HepG2 (cell line): ENCODE measurements around the gene MISP3. TPM values are rescaled to one million over a fixed set of nuclear protein-coding genes. Genes with fewer than 3 reads are reported as not detected.
A peak's percentile ranks its signal among the peaks of the same experiment; 100 is the strongest.

ENCODE experiments used
- ATAC-seq: fragments of 200-7000 bp; cut with Tn5 transposase; 3 replicates; pipeline ENCODE4 v1.9.1; 2020; ENCODE audit warnings: mild to moderate bottlenecking, moderate library complexity
- BruUV-seq: library from RNA; stranded (reverse); fragments of 400-500 nt; replicated peaks from 2 replicates; lab custom pipeline; 2021; lab: Mats Ljungman, UMichigan
- CTCF ChIA-PET: fragments of 300-600 bp; formaldehyde crosslinking; extraction: SDS; loops from one replicate; lab custom pipeline; 2021; ENCODE audit warnings: low total read pairs, inconsistent platforms, low intra/inter-chr PET ratio; lab: Yijun Ruan, JAX
- POLR2A ChIA-PET: fragments of 350-600 bp; sonication (Branson Sonifier 250); formaldehyde crosslinking; loops from one replicate; lab custom pipeline; 2020; ENCODE audit warnings: antibody characterized with exemption, inconsistent platforms; lab: Yijun Ruan, JAX
- DNase-seq: peaks from one replicate; pipeline ENCODE4 v3.0.0-alpha.2; 2015; ENCODE audit warnings: low spot score
- FAIRE-seq: peaks from 3 replicates; lab custom pipeline; 2011; peaks lifted over from hg19 to GRCh38; lab: Jason Lieb, UNC
- H2AFZ ChIP-seq: one replicate; pipeline ENCODE4 v1.6.1; 2011; ENCODE audit warnings: low read length, inconsistent platforms
- H3K27ac ChIP-seq: fragments of 300-600 bp; 3 replicates; pipeline ENCODE4 v1.8.0; 2011; ENCODE audit warnings: mixed run types, mild to moderate bottlenecking, mixed read lengths, low read length, inconsistent platforms; ENCODE audit not compliant: insufficient read depth; ENCODE audit errors: extremely low read length
- H3K27me3 ChIP-seq, 2 experiments: fragments of 200-600 bp in 1 of 2; 2 replicates in 1 of 2; 3 replicates in 1 of 2; pipeline versions ENCODE4 v1.6.0 to v1.8.0; 2011; ENCODE audit warnings: low read length in 2 of 2, mild to moderate bottlenecking in 2 of 2, moderate library complexity in 2 of 2, inconsistent platforms in 1 of 2; ENCODE audit not compliant: insufficient read depth in 2 of 2, control insufficient read depth in 1 of 2
- H3K36me3 ChIP-seq, 2 experiments: fragments of 200-600 bp in 1 of 2; replicated peaks in 1 of 2; 2 replicates in 1 of 2; 3 replicates in 1 of 2; pipeline versions ENCODE4 v1.5.1 to v1.8.0; 2011; ENCODE audit warnings: low read length in 2 of 2, inconsistent platforms in 1 of 2; ENCODE audit not compliant: insufficient read depth in 2 of 2, control insufficient read depth in 1 of 2
- H3K4me1 ChIP-seq: 2 replicates; pipeline ENCODE4 v1.5.1; 2012; ENCODE audit warnings: low read length, inconsistent platforms; ENCODE audit not compliant: insufficient read depth
- H3K4me2 ChIP-seq: 2 replicates; pipeline ENCODE4 v1.6.0; 2011; ENCODE audit warnings: low read depth, low read length, inconsistent platforms
- H3K4me3 ChIP-seq, 3 experiments: fragments of 200-600 bp in 1 of 3; sonication (generic), shearing (Covaris generic) in 1 of 3; replicated peaks in 1 of 3; 2 replicates each; pipeline ENCODE4 v1.5.1; 2011 to 2016; ENCODE audit warnings: low read length in 3 of 3, inconsistent platforms in 2 of 3, low read depth in 2 of 3, mild to moderate bottlenecking in 2 of 3, control low read depth in 1 of 3, mixed read lengths in 1 of 3; ENCODE audit not compliant: insufficient read depth in 1 of 3
- H3K79me2 ChIP-seq: one replicate; pipeline ENCODE4 v1.6.1; 2011; ENCODE audit warnings: low read length, inconsistent platforms; ENCODE audit not compliant: insufficient read depth
- H3K9ac ChIP-seq: 2 replicates; pipeline ENCODE4 v1.6.0; 2011; ENCODE audit warnings: mild to moderate bottlenecking, low read depth, low read length, inconsistent platforms; ENCODE audit not compliant: insufficient read depth
- H3K9me3 ChIP-seq: 2 replicates; pipeline ENCODE4 v1.5.1; 2012; ENCODE audit warnings: mild to moderate bottlenecking, low read length
- H4K20me1 ChIP-seq: 2 replicates; pipeline ENCODE4 v1.6.0; 2011; ENCODE audit warnings: inconsistent platforms, mild to moderate bottlenecking, low read length, moderate library complexity; ENCODE audit not compliant: insufficient read depth
- ARHGAP35 ChIP-seq: sonication (generic); formaldehyde crosslinking; IDR thresholded peaks from 2 replicates; pipeline ENCODE4 v1.9.0; 2022; ENCODE audit warnings: mild to moderate bottlenecking, inconsistent platforms, moderate library complexity, missing genetic modification reagents, borderline replicate concordance
- BATF2 ChIP-seq: sonication (generic); formaldehyde crosslinking; IDR thresholded peaks from 2 replicates; pipeline ENCODE4 v1.8.0; 2022; ENCODE audit warnings: mild to moderate bottlenecking, missing genetic modification reagents, moderate library complexity
- GABPB1 ChIP-seq: IDR thresholded peaks from 2 replicates; pipeline ENCODE4 v1.6.1; 2016; ENCODE audit warnings: mild to moderate bottlenecking, missing genetic modification reagents, moderate library complexity, missing compliant biosample characterization
- MATR3 ChIP-seq: sonication (generic); formaldehyde crosslinking; IDR thresholded peaks from 2 replicates; pipeline ENCODE4 v1.4.0; 2020; ENCODE audit warnings: missing genetic modification reagents
- MYC ChIP-seq: sonication (generic); formaldehyde crosslinking; IDR thresholded peaks from 2 replicates; pipeline ENCODE4 v1.9.0; 2021; ENCODE audit warnings: missing genetic modification reagents, borderline replicate concordance
- MYPOP ChIP-seq: sonication (generic); formaldehyde crosslinking; IDR thresholded peaks from 2 replicates; pipeline ENCODE4 v1.8.1; 2023; ENCODE audit warnings: mild to moderate bottlenecking, moderate library complexity, missing genetic modification reagents
- PATZ1 ChIP-seq: sonication (generic); formaldehyde crosslinking; IDR thresholded peaks from 2 replicates; pipeline ENCODE4 v1.4.0; 2020; ENCODE audit warnings: missing genetic modification reagents
- RBM39 ChIP-seq: fragments of 200-400 bp; formaldehyde crosslinking; IDR thresholded peaks from one replicate; pipeline ENCODE4 v1.6.1; 2018; ENCODE audit warnings: antibody characterized with exemption, mild to moderate bottlenecking, low read depth, low read length; ENCODE audit not compliant: poor library complexity, severe bottlenecking
- RXRA ChIP-seq: sonication (generic); formaldehyde crosslinking; IDR thresholded peaks from 2 replicates; pipeline ENCODE4 v1.5.1; 2020; ENCODE audit warnings: missing genetic modification reagents
- TFDP1 ChIP-seq: IDR thresholded peaks from 2 replicates; pipeline ENCODE4 v1.6.1; 2016; ENCODE audit warnings: missing compliant biosample characterization, missing genetic modification reagents, borderline replicate concordance
- ZNF792 ChIP-seq: IDR thresholded peaks from 2 replicates; pipeline ENCODE4 v1.6.1; 2016
- WGBS: methylation state at CpG from one replicate; pipeline ENCODE4 v1.1.6; 2017; ENCODE audit warnings: low lambda C conversion rate; 5-methylcytosine and 5-hydroxymethylcytosine counted together
- in situ Hi-C: cut with HindIII; loops from 2 replicates; pipeline ENCODE4 v1.10.0; 2017; ENCODE audit warnings: low pct_unique_long_range_greater_than_20kb; ENCODE audit not compliant: extremely low pct_ligation_motif_present
- intact Hi-C: fragments of 100-400 bp; cut with micrococcal nuclease; formaldehyde crosslinking; loops from one replicate; pipeline ENCODE4 v1.10.0; 2022; ENCODE audit not compliant: unreplicated experiment
- polyA plus RNA-seq, 8 experiments: library from polyadenylated mRNA; depleted of rRNA in 3 of 8; stranded (reverse) in 7 of 8; unstranded in 1 of 8; fragments of >200 nt; fragmentation: Illumina TruSeq in 4 of 8; extraction: Trizol in 4 of 8; gene quantifications; 2 replicates each; pipeline versions ENCODE4 v1.2.1 to v1.2.3, GENCODE V29; 2011 to 2016; ENCODE audit warnings: low read depth in 4 of 8, missing spikeins in 1 of 8, mixed read lengths in 1 of 8; ENCODE audit not compliant: insufficient read depth in 1 of 8
- total RNA-seq, 5 experiments: library from RNA; depleted of rRNA; stranded (reverse); fragments of >200 nt; fragmentation: Illumina TruSeq; extraction: Trizol; gene quantifications; 2 replicates each; pipeline ENCODE4 v1.2.3, GENCODE V29; 2016; ENCODE audit warnings: low read depth in 1 of 5

MISP3 gene
- total and polyA plus RNA-seq, 2 of the 13 experiments (the other 11 are each of a cell fraction or from before 2014, with no cell fraction given), result 2.5 to 5.4 TPM

GRCh38 chr19:14082675-14082960 lies 10.0 kb downstream of the MISP3 start:
- no TSS peak for BruUV-seq
- H3K27me3 ChIP-seq, result no peaks in the 10 kb centered on the region; a peak in 1 of 5 replicates
- H3K4me2 ChIP-seq, result peak overlapping the region; percentile 95
- intact Hi-C loops, result loop anchor here (5.0 kb wide), 1 partner anchor 35 kb away; the partner anchor contains the start of gene PRKACA
- H3K4me3 ChIP-seq, result peak overlapping the region in 2 of 3 experiments; percentile 87 to 95; a peak in 4 of 6 replicates
- H4K20me1 ChIP-seq, result no peaks in the 10 kb centered on the region
- in situ Hi-C loops, result no loop called here
- no peak for ATAC-seq
- H3K79me2 ChIP-seq, result peaks cover 5% of the 10 kb centered on the region
- H3K9me3 ChIP-seq, result no peaks in the 10 kb centered on the region
- CTCF ChIA-PET, result no interaction called here
- no peak for DNase-seq
- no peak overlapping the region for H3K27ac ChIP-seq
- no peak for FAIRE-seq
- peak overlapping the region; percentile 92; the same call in 1 of the 2 replicates for H3K9ac ChIP-seq
- 0 out of 5 replicates have a peak, but pooled peaks cover 0 to 3% of the 10 kb centered on the region in 2 experiments for H3K36me3 ChIP-seq
- POLR2A ChIA-PET, result interaction anchor here (1.6 to 3.4 kb wide), 2 partner anchors 35 to 54 kb away, joined by 8 to 9 read pairs; partner anchors contain the start of genes ASF1B and PRKACA
- TF ChIP-seq ZNF792 (CRISPR knock-in tag), result no peak
- no peak for TF ChIP-seq BATF2
- no peak for TF ChIP-seq TFDP1 (CRISPR knock-in tag)
- TF ChIP-seq, all 625 proteins: peak for 0
- H3K4me1 ChIP-seq, result peaks cover 44% of the 10 kb centered on the region
- 0% methylated on average over 1 of the region's 1 CpG for WGBS
- no peak overlapping the region for H2AFZ ChIP-seq

GRCh38 chr19:14085309-14085995 lies 12.9 kb downstream of the MISP3 start, which contains the start of gene C19orf67:
Gene C19orf67 (minus strand): TSS chr19:14085783. CDS start chr19:14085627, 156 bp downstream.
- peak within 1 kb of the TSS; percentile 52 to 64 (median 54); a peak in 5 of 6 replicates for H3K4me3 ChIP-seq
- H3K4me1 ChIP-seq, result peaks cover 53% of the 10 kb centered on the region
- H4K20me1 ChIP-seq, result no peaks in the 10 kb centered on the region
- peak within 1 kb of the TSS; percentile 65 for H3K4me2 ChIP-seq
- no TSS peak for BruUV-seq
- peak within 1 kb of the TSS; percentile 53 for H3K27ac ChIP-seq
- peak within 1 kb of the TSS; percentile 22; the same call in 1 of the 2 replicates for H3K9ac ChIP-seq
- POLR2A ChIA-PET, result interaction anchor here (1.0 kb wide), 1 partner anchor 51 kb away, joined by 3 read pairs; the partner anchor contains the start of gene ASF1B
- intact Hi-C loops (no loop called here), in situ Hi-C loops (no loop called here)
- H3K79me2 ChIP-seq, result peaks cover 6% of the 10 kb centered on the region
- CTCF ChIA-PET, result no interaction called here
- H2AFZ ChIP-seq, result no peak within 1 kb of the TSS
- 63% methylated on average over 39 of the region's 54 CpGs for WGBS
- ATAC-seq, result peak; percentile 18
- H3K27me3 ChIP-seq, result no peaks in the 10 kb centered on the region; a peak in 1 of 5 replicates
- FAIRE-seq, result no peak
- H3K9me3 ChIP-seq, result no peaks in the 10 kb centered on the region
- DNase-seq, result no peak
- H3K36me3 ChIP-seq, result peaks cover 4 to 8% of the 10 kb centered on the region in 2 experiments; a peak in 2 of 5 replicates
- TF ChIP-seq GABPB1 (peak; percentile 54; the same call in 1 of the 2 replicates), RXRA (CRISPR knock-in tag) (peak; percentile 29; the same call in 1 of the 2 replicates), MYPOP (CRISPR knock-in tag) (no peak), MATR3 (CRISPR knock-in tag) (no peak), ARHGAP35 (CRISPR knock-in tag) (0 out of 2 replicates have a peak, but pooled peaks have one; percentile 36), MYC (CRISPR knock-in tag) (peak; percentile 81), PATZ1 (CRISPR knock-in tag) (peak; percentile 79), RBM39 (peak; percentile 41)
